Amygdala (tissue), 56 donors: ENCODE results near the gene DEAF1.
"Not testable (repeated sequence)": the region's sequence is repeated elsewhere in the genome, so short reads cannot be mapped to it uniquely, and the experiment has no call there.

Source experiments
- DNase-seq, 56 donors: peaks; one replicate each; lab custom pipeline; 2025; lab: John Stamatoyannopoulos, UW

Gene DEAF1

DNA sequence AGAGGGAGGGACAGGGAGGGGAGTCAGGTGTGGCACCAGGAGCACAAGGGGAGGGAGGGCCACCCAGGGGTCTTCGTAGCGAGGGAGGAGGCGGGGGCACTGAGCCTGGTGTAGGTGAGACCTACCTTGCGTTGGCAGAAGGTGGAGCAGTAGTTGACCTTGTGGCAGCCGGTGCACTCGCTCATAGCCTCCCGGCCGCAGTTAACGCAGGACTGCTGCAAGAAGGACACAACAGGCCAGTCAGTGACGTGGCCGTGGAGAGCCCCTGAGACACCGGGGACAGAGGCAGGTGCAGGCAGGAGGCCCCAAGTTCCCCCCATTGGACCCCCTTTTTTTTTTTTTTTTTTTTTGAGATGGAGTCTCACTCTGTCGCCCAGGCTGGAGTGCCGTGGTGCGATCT lies 41.2 kb downstream of the DEAF1 start:
- DNase-seq = no peak

DNA sequence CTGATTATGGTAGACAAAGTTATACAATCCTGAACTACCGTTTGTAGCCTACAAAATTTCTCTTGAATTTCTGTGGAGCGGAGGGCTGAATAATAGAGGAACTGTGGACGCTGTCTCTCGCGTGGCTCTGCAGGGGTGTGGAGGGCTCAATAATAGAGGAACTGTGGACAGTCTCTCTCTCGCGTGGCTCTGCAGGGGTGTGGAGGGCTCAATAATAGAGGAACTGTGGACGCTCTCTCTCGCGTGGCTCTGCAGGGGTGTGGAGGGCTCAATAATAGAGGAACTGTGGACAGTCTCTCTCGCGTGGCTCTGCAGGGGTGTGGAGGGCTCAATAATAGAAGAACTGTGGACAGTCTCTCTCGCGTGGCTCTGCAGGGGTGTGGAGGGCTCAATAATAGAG lies 41.9 kb downstream of the DEAF1 start:
- not testable (repeated sequence) for DNase-seq

DNA sequence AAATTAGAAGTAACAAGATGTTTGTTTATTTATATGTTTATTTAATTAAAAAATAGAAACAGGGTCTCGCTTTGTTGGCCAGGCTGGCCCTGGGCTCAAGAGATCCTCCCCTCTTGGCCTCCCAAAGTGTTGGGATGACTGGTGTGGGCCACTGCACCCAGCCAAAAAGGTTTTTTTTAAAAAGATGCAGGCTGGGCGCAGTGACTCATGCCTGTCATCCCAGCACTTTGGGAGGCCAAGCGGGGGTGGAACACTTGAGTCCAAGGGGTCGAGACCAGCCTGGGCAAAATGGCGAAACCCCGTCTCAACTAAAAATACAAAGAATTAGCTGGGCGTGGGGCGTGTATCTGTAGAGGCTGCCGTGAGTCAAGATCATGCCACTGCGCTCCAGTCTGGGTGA lies 44.5 kb downstream of the DEAF1 start:
- no peak for DNase-seq

DNA sequence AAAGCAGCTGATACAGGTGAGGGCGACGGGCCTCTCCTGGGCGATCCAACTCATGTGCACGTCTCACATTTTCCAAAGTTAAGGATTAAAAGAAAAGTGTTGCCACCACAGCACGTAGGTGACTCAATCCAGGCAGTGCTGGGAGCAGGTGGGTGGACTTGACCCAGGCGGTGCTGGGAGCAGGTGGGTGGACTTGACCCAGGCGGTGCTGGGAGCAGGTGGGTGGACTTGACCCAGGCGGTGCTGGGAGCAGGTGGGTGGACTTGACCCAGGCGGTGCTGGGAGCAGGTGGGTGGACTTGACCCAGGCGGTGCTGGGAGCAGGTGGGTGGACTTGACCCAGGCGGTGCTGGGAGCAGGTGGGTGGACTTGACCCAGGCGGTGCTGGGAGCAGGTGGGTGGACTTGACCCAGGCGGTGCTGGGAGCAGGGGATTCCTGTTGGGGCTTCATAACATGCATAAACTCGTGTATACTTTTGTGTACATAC lies 47.3 kb downstream of the DEAF1 start:
- DNase-seq = not testable (repeated sequence)

DNA sequence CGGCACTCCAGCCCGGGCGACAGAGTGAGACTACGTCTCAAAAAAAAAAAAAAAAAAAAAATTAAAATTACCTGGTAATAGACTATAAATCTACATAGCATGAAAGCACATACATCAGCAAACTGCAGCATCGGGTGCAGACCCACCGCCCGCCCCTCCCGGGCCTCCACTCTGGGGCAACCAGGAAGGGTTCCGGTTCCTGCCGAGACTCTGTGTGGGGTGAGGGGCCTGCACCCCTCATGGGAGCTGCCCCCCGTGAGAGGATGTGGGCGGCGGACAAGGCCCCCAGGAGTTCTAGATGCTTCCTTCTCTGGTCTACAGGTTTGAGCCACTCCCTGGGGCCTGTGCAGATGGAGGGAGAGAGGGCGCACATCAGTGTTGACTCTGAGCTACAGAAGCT lies 48.8 kb downstream of the DEAF1 start:
- DNase-seq = no peak

DNA sequence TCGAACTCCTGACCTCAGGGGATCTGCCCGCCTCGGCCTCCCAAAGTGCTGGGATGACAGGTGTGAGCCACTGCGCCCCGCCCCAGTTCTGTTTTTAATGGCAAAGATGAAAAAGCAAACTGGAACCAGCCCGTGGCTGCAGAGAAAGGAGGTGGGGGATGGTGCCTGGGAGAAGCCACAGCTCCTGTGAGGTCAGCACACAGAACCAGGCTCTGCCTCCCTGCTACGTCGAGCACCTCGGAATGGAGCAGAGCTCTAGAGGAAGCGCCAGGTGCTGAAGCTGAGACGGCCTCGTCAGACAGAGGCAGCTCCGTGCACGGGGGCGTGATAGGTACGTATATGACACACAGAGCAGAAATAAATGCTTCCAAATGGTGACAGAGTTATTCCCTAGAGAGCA lies 49.5 kb downstream of the DEAF1 start:
- no peak for DNase-seq

DNA sequence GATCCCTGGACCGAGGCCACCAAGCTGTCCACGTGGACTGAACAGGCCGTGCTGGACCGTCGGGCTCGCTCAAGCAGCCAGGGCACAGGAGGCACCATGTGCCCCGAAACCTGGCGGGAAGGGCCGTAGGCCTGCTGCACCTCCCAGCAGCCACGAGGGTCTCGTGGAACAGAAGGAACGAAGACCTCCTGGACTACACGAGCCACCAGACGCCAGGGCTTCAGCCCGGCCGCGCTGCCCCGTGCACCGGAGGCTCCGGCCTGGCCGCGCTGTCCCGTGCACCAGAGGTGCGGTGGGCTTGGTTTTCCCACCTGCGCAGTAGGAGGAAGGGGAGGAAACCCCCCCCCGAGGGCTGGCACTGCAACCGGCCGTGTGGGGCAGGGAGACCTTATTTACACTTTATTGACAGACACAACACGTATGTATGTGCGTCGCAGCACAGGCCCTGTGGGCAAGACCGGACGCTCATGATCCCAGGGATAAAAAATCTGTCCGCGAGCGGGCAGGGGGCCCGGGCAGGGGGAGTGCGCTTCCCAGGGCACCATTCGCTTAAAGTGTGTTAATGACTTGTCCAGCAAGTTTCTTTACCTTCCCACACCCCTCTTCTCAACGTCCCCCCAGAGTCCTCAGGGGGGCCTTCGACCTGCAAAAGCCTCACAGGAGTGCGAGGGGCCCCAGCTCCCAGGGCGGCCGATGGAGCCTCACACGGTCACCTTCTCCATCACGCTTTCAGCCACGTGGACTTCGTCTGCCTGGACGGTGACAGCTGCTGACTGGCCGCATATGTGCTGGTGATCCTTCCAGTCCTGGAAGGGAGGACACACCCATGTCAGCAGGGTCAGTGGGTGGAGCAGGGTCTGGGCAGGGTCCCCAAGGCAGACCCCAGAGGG lies 50.9 kb downstream of the DEAF1 start:
- DNase-seq = no peak

DNA sequence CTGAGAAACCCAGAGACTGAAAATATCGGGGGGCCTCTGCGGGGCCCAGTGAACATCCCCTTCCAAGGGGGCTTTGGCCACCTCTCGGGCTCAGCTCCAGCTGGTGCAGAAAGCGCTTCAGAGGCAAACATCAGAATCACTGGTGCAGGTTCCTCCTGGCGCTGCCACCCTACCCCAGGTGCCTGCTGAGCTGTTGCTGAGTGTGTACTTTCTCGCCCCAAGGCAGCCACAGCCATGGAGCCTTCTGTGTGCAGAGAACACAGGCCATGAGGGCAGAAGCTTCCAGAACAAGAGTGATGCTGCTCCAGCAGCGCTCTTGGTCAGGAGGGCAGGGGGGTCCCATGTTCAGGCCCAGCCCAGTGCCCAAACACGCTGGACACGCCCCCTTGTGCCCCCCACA lies 51.7 kb downstream of the DEAF1 start:
- no peak for DNase-seq

DNA sequence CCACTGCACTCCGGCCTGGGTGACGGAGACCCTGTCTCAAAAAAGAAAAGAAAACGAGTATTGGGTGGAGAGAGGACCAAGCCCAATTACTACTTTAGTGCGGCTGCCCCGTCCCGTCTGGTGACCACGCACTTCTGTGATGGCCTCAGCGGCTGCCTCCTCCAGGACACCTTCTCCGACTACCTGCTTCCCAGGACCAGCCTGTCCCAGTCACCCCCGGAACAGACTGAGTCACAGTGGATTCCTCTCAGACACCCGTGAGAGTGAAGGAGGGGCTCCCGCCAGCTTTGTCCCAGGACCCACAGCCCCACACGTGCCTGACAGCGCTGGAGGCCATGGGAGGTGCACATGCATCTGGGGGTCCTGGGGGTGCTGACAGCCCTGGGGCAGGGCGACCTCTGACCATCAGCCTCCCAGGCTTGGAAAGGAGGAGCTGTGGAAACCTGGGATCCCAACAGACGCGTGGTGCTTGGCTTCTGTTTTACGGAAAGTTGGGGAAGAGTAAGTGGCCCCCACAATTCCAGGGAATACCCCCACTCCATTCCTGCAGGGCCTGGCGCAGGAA lies 53.1 kb downstream of the DEAF1 start:
- DNase-seq = no peak

DNA sequence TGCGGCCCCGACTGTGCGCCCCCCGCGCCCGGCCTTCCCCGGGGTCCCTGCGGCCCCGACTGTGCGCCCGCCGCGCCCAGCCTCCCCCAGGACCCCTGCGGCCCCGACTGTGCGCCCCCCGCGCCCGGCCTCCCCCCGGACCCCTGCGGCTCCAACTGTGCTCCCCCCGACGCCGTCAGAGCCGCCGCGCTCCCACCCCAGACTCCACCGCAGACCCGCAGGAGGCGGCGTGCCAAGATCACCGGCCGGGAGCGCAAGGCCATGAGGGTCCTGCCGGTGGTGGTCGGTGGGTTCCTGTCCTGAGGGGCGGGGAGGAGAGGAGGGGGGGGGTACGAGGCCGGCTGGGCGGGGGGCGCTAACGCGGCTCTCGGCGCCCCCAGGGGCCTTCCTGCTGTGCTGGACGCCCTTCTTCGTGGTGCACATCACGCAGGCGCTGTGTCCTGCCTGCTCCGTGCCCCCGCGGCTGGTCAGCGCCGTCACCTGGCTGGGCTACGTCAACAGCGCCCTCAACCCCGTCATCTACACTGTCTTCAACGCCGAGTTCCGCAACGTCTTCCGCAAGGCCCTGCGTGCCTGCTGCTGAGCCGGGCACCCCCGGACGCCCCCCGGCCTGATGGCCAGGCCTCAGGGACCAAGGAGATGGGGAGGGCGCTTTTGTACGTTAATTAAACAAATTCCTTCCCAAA lies 54.9 kb downstream of the DEAF1 start:
- no peak for DNase-seq

DNA sequence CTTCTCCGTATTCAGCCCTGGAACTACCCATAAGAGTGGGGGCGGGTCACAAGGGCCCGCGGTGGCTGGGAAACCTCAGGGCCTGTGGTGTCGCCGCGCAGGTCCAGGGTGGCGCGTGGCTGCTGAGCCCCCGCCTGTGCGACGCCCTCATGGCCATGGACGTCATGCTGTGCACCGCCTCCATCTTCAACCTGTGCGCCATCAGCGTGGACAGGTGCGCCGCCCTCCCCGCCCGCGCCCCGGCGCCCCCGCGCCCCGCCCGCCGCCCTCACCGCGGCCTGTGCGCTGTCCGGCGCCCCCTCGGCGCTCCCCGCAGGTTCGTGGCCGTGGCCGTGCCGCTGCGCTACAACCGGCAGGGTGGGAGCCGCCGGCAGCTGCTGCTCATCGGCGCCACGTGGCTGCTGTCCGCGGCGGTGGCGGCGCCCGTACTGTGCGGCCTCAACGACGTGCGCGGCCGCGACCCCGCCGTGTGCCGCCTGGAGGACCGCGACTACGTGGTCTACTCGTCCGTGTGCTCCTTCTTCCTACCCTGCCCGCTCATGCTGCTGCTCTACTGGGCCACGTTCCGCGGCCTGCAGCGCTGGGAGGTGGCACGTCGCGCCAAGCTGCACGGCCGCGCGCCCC lies 55.6 kb downstream of the DEAF1 start:
- DNase-seq = no peak

DNA sequence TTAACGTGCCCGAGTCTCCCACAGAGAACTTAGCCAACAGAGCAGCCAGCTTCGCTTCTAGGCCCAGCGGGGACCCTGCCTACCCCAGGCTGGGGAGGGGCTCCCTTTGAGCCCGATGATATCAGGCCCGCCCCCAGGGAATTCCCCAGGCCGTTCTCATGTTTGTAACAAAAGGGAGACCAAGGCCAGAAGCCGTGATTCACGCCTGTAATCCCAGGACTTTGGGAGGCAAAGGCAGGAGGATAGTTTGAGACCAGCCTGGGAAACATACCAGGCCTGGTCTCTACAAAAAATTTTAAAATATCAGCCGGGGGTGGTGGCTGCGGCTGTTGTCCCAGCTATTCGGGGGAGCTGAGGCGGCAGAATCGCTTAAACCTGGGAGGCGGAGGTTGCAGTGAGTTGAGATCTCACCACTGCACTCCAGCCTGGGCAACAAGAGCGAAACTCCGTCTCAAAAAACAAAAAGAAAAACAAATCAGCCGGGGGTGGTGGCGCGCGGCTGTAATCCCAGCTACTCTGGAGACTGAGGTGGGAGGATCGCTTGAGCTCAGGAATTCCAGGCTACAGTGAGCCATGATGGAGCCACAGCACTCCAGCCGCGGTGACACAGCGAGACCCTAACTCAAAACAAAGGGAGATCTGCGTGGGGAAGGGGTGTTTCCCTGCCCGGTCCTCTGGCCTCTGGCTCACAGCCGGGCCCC lies 56.2 kb downstream of the DEAF1 start:
- peak in 1 of 56 donors; percentile 15 for DNase-seq

DNA sequence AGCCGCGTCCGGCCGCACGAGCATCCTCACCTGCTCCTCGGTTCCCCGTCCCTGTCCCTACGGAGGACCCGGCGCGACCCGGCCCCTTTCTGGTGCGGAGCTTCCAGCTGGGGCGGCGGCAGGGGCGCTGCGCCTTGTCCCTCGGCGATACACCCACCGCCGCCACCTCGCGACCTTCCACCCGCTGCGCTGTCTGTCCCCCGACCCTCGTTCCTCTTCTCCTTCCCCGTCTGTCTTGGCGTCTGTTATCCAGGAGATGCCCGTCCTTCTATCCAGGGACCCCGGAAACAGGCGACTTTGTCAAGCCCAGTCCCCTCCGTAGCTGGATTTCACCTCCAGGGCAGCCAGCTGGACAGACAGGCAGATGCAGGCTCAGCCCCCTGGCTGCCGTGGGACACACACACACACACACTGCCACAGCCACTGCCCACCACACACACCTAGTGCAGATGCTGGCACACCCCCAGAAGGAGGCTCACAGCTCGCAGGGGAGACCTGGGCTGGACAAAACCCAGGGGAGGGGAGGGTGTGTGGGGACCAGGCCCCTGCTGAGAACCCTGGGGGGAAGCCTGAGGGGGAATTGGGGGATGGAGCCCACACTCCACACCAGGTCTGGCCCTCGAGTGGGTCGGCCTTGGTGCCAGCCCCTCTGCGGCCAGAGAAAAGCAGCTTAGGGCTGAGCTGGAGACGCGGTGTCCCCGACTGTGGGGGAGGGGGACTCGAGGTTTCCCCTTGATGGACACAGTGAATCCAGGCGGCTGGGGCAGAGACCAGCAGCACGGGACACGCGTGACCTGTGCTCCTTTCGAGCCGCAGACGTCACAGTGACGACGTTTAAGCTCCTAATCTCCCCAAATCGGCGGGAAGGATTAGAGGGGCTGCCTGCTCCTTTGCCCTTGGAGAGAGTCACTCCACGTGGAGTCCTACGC lies 57.2 kb downstream of the DEAF1 start:
- DNase-seq = no peak

DNA sequence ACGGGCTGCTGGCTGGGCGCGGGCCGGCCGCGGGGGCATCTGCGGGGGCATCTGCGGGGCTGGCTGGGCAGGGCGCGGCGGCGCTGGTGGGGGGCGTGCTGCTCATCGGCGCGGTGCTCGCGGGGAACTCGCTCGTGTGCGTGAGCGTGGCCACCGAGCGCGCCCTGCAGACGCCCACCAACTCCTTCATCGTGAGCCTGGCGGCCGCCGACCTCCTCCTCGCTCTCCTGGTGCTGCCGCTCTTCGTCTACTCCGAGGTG lies 57.8 kb downstream of the DEAF1 start:
- no peak for DNase-seq

DNA sequence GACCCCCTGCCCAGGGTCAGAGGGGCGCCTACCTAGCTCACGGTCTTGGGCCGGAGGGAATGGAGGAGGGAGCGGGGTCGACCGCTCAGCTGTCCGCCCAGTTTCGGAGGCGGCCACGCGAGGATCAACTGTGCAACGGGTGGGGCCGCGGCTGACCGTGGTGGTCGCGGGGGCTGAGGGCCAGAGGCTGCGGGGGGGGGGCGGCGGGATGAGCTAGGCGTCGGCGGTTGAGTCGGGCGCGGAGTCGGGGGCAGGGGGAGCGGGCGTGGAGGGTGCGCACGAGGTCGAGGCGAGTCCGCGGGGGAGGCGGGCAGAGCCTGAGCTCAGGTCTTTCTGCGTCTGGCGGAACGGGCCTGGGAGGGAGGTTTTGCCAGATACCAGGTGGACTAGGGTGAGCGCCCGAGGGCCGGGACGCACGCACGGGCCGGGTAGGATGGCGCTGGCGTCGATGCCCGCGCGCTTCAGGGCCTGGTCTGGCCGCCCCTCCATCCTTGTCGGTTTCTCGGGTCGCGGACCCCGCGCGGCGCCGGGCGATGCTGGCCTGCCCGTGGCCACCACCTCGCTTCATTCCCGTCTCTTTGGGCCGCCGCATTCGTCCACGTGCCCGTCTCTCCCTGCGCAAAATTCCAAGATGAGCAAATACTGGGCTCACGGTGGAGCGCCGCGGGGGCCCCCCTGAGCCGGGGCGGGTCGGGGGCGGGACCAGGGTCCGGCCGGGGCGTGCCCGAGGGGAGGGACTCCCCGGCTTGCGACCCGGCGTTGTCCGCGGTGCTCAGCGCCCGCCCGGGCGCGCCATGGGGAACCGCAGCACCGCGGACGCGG lies 58.3 kb downstream of the DEAF1 start, which contains the start of gene DRD4:
Gene DRD4 (plus strand): TSS at position 759 of the 822 bp plus-strand sequence. CDS start 36 bp downstream, at position 795.
- peak in 2 of 56 donors; percentile 30 to 34 for DNase-seq

DNA sequence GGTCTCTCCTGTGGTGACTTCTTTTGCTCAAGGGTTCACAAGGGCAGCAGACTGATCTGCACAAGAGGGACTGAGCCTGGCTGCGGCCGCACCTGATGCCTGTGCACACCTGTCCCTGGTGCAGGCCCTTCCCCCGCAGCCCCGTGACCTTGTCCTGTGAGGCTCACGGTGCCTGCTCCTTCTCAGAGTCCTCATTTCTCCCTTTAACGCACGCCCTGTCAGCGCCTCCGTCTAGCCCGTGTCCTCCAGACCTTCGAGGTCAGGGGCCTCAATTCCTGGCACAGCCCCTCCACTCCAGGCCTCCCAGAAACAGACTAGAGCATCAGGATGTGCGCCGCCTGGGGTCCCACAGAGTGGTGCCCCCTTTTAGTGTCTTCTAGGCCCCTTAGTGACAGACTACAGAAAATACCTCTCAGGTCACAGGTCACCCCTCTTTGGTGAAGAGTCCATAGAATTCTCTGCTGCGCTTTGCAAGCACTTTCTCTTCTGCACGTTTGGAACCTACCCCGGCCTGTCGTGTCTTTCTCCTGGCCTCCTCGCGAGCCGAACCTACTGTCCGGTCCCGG lies 59.0 kb downstream of the DEAF1 start:
- DNase-seq = no peak

DNA sequence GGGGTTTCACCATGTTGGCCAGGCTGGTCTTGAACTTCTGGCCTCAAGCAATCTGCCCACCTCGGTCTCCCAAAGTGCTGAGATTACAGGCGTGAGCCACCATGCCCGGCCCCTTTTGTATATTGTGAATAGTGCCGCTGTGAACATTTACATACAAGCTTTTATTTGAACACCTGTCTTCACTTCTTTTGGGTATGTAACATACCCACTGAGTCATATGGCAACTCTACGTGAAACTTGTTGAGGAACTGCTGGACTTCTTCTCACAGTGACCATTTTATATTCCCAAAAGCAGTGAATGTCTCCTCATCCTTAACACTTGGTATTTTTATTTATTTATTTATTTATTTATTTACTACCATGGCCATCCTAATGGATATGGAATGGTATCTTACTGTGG lies 64.2 kb downstream of the DEAF1 start:
- no peak for DNase-seq

DNA sequence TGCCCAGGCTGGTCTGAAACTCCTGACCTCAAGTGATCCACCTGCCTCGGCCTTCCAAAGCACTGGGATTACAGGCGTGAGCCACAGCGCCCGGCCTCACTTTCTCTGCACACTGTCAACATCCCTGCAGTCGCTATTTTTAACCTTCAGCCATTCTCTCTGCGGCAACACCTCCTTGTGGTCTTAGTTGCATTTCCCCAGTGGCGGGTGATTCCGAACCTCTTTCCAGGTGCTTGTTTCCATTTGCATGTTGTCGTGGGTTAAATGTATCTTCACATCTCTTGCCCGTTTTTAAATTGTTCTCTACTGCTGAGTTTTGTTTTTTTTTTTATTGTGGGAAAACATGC lies 65.8 kb downstream of the DEAF1 start:
- no peak for DNase-seq
